NOMO-1 treated with DMSO at 0.1 percent for 48 hours (cell line): ENCODE measurements around the gene SMO.
"Not testable (repeated sequence)": the region's sequence is repeated elsewhere in the genome, so short reads cannot be mapped to it uniquely, and the experiment has no call there.

Source experiments
- DNase-seq: peaks from one replicate; lab custom pipeline; 2025; ENCODE audit not compliant: unreplicated experiment; lab: John Stamatoyannopoulos, UW

Gene SMO

GRCh38 chr7:129208667-129209066, 20.2 kb downstream of the SMO start:
- no peak for DNase-seq

- DNase-seq = no peak
Observed at GRCh38 chr7:129209067-129209926, 20.9 kb downstream of the SMO start.

- peak; percentile 12 for DNase-seq
Observed at GRCh38 chr7:129210256-129210988, 22.0 kb downstream of the SMO start.

- no peak for DNase-seq
Observed at GRCh38 chr7:129210989-129211312, 22.5 kb downstream of the SMO start.

GRCh38 chr7:129212126-129212525, 23.7 kb downstream of the SMO start:
- no peak for DNase-seq

GRCh38 chr7:129212596-129212995, 24.2 kb downstream of the SMO start:
- DNase-seq = no peak

GRCh38 chr7:129213828-129214227, 25.4 kb downstream of the SMO start:
- peak; percentile 23 for DNase-seq

GRCh38 chr7:129215691-129216090, 27.3 kb downstream of the SMO start:
- not testable (repeated sequence) for DNase-seq

- not testable (repeated sequence) for DNase-seq
Observed at GRCh38 chr7:129216101-129216715, 27.8 kb downstream of the SMO start.

GRCh38 chr7:129216821-129217416, 28.5 kb downstream of the SMO start:
- DNase-seq = not testable (repeated sequence)

GRCh38 chr7:129218514-129219062, 30.2 kb downstream of the SMO start:
- DNase-seq = peak; percentile 31

GRCh38 chr7:129219166-129219565, 30.7 kb downstream of the SMO start:
- DNase-seq = not testable (repeated sequence)

- DNase-seq = no peak
Observed at GRCh38 chr7:129222064-129222463, 33.6 kb downstream of the SMO start.

- peak; percentile 94 for DNase-seq
Observed at GRCh38 chr7:129224251-129225205, 36.1 kb downstream of the SMO start, which contains the start of gene AHCYL2. TSS of gene AHCYL2 (plus strand) at chr7:129225030.

- no peak for DNase-seq
Observed at GRCh38 chr7:129225206-129225930, 36.9 kb downstream of the SMO start.

GRCh38 chr7:129225931-129226572, 37.6 kb downstream of the SMO start:
- no peak for DNase-seq

- DNase-seq = no peak
Observed at GRCh38 chr7:129227646-129228578, 39.5 kb downstream of the SMO start.

- no peak for DNase-seq
Observed at GRCh38 chr7:129228633-129229032, 40.2 kb downstream of the SMO start.
